ENCODE data around the gene KIF1A. TPM values are rescaled to one million over a fixed set of nuclear protein-coding genes. Genes with fewer than 3 reads are reported as not detected.

Gene KIF1A
- total and polyA plus RNA-seq, 10 of the 15 experiments (the other 5 are each of a cell fraction or from before 2014, with no cell fraction given), result 0.04 to 0.95 (median 0.06) TPM; not detected in 5

GRCh38 chr2:240767341-240767740, 52.7 kb downstream of the KIF1A start (continued):
- TF ChIP-seq PAX8 (IDR thresholded peaks at IDR 0.05), result no peak

DNA sequence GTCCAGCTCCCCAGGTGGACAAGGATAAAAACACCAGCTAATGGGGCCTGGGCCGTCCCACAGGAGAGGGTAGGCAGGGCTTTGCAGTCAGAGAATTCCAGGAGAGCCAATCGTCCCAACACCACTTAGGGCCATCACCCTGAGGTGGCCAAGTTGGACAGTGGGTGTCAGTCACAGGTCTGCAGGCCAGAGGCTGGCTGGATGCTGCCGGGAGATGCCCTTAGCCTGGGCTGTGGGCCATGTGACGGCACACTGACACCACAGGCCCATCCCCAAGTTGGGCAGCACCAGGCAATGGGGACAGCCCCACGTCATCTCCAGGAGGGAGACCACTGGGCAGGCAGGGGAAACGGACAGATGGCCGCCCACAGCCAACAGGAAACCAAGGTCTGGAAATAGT, 53.9 kb downstream of the KIF1A start:
- intact Hi-C loops (cut with micrococcal nuclease; ENCODE audit: unreplicated experiment), result no loop called here

More for the DNA sequence above, 53.9 kb downstream of the KIF1A start:
- in situ Hi-C loops (cut with MboI), result no loop called here
- ChIA-PET POLR2A (no interaction called here), CTCF (interaction anchor here (1.0 kb wide), 1 partner anchor 252 kb away, joined by 3 read pairs; no protein-coding TSS in a partner anchor), SMC1A (ENCODE audit: uncharacterized antibody, unreplicated experiment) (no interaction called here), RAD21 (ENCODE audit: unreplicated experiment) (no interaction called here)
- H3K79me2 ChIP-seq (ENCODE audit: control insufficient read depth, insufficient read depth, low read length), result no peaks in the 10 kb centered on the region
- FAIRE-seq, result no peak
- TF ChIP-seq, protein P1, sequence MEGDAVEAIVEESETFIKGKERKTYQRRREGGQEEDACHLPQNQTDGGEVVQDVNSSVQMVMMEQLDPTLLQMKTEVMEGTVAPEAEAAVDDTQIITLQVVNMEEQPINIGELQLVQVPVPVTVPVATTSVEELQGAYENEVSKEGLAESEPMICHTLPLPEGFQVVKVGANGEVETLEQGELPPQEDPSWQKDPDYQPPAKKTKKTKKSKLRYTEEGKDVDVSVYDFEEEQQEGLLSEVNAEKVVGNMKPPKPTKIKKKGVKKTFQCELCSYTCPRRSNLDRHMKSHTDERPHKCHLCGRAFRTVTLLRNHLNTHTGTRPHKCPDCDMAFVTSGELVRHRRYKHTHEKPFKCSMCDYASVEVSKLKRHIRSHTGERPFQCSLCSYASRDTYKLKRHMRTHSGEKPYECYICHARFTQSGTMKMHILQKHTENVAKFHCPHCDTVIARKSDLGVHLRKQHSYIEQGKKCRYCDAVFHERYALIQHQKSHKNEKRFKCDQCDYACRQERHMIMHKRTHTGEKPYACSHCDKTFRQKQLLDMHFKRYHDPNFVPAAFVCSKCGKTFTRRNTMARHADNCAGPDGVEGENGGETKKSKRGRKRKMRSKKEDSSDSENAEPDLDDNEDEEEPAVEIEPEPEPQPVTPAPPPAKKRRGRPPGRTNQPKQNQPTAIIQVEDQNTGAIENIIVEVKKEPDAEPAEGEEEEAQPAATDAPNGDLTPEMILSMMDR (IDR thresholded peaks at IDR 0.05 in 2 of 3, conservative IDR thresholded peaks at IDR 0.05 in 1 of 3; ENCODE audit: control insufficient read depth in 2 of 3, extremely low read depth in 1 of 3, insufficient read depth in 1 of 3, low read depth in 3 of 3, low read length in 3 of 3), result no peak
- no peak for TF ChIP-seq MTA3 (IDR thresholded peaks at IDR 0.05; ENCODE audit: borderline replicate concordance, low read length)
- no peak for TF ChIP-seq SUZ12 (IDR thresholded peaks at IDR 0.05; ENCODE audit: unreplicated experiment)
- TF ChIP-seq SIX5 (IDR thresholded peaks at IDR 0.05; ENCODE audit: low read depth, low read length, severe bottlenecking), result no peak
- TF ChIP-seq TAF1 (IDR thresholded peaks at IDR 0.05; ENCODE audit: borderline replicate concordance, low read depth, low read length), result no peak
- TF ChIP-seq CHD2 (IDR thresholded peaks at IDR 0.05; ENCODE audit: borderline replicate concordance, low read depth, low read length), result no peak
- H3K9me3 ChIP-seq (replicated peaks; ENCODE audit: control insufficient read depth, insufficient read depth, low read length), result no peaks in the 10 kb centered on the region
- H2AFZ ChIP-seq (ENCODE audit: control insufficient read depth, low read depth, low read length), result no peak overlapping the region
- no peaks in the 10 kb centered on the region for H3K27me3 ChIP-seq (replicated peaks in 1 of 2; ENCODE audit: control insufficient read depth in 2 of 2, insufficient read depth in 2 of 2, low read length in 1 of 2)
- no peak overlapping the region for H3K9ac ChIP-seq (ENCODE audit: control insufficient read depth, insufficient read depth, low read length)
- no peaks in the 10 kb centered on the region for H3K4me1 ChIP-seq (ENCODE audit: control insufficient read depth, insufficient read depth, low read length)
- no peak for DNase-seq (ENCODE audit: low read depth, low spot score)
- BruUV-seq (replicated peaks), result no TSS peak
- no peaks in the 10 kb centered on the region for H3K36me3 ChIP-seq (ENCODE audit: control insufficient read depth in 2 of 2, insufficient read depth in 2 of 2, low read length in 1 of 2)
- no peak overlapping the region for H3K4me2 ChIP-seq (ENCODE audit: control insufficient read depth, insufficient read depth)
- H3K27ac ChIP-seq (ENCODE audit: control insufficient read depth, insufficient read depth), result no peak overlapping the region
- H4K20me1 ChIP-seq (ENCODE audit: control insufficient read depth, insufficient read depth), result no peaks in the 10 kb centered on the region
- 22% methylated on average over 7 of the region's 7 CpGs for WGBS (ENCODE audit: insufficient coverage, insufficient replicate concordance, low lambda C conversion rate, missing lambda C conversion rate)
- ATAC-seq, result no peak
- H3K4me3 ChIP-seq, result no peak overlapping the region
